Mammary epithelial cell (primary cell): Measurements from ENCODE around the gene ZBTB33.

Source experiments
- CTCF ChIP-seq, 2 donors: IDR thresholded peaks in 1 of 2; conservative IDR thresholded peaks in 1 of 2; 2 replicates each; pipeline ENCODE4 v1.5.1; 2011 to 2012; ENCODE audit warnings: inconsistent platforms in 2 of 2, low read length in 2 of 2, mild to moderate bottlenecking in 2 of 2, control low read depth in 1 of 2, low read depth in 1 of 2; ENCODE audit not compliant: insufficient read depth in 1 of 2; ENCODE audit errors: extremely low read depth in 1 of 2
- EZH2 ChIP-seq: IDR thresholded peaks from 2 replicates; pipeline ENCODE4 v1.6.1; 2012; ENCODE audit warnings: low read length, inconsistent platforms, borderline replicate concordance

- TF ChIP-seq CTCF (conservative IDR thresholded peaks at IDR 0.05 in 1 of 2, IDR thresholded peaks at IDR 0.05 in 1 of 2; ENCODE audit: extremely low read depth in 1 of 2, insufficient read depth in 1 of 2, low read depth in 1 of 2, low read length in 2 of 2) (no peak), EZH2 (no peak)
These were observed 6.2 kb upstream of the ZBTB33 start for GRCh38 chrX:120244395-120244734.
